HG02588 (cell line): Measurements from ENCODE around the gene AMD1.
"Not testable (repeated sequence)": the region's sequence is repeated elsewhere in the genome, so short reads cannot be mapped to it uniquely, and the experiment has no call there.

Source experiments
- ATAC-seq: cut with Tn5 transposase; IDR thresholded peaks from one replicate; pipeline ENCODE4 v1.9.1; 2021; ENCODE audit warnings: mild to moderate bottlenecking, moderate library complexity; ENCODE audit not compliant: unreplicated experiment

AMD1 gene

GRCh38 chr6:110876806-110877564 lies 2.4 kb downstream of the AMD1 start:
- ATAC-seq = no peak

- no peak for ATAC-seq
Measured at GRCh38 chr6:110877569-110877968, 3.0 kb downstream of the AMD1 start.

GRCh38 chr6:110878751-110879522 lies 4.4 kb downstream of the AMD1 start:
- no peak for ATAC-seq

DNA sequence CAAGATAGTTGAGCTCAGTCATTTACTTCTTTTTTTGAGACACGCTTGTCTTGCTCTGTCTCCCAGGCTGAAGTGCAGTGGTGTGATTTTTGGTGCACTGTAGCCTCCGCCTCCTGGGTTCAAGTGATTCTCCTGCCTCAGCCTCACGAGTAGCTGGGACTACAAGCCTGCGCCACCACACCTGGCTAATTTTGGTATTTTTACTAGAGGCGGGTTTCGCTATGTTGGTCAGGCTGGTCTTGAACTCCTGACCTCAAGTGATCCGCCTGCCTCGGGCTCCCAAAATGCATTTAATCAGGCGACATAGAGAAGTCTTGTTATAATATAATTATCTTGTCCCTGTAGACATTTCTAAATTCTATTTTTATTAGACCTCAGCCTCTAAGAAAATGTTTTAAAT lies 6.1 kb downstream of the AMD1 start:
- ATAC-seq = no peak

DNA sequence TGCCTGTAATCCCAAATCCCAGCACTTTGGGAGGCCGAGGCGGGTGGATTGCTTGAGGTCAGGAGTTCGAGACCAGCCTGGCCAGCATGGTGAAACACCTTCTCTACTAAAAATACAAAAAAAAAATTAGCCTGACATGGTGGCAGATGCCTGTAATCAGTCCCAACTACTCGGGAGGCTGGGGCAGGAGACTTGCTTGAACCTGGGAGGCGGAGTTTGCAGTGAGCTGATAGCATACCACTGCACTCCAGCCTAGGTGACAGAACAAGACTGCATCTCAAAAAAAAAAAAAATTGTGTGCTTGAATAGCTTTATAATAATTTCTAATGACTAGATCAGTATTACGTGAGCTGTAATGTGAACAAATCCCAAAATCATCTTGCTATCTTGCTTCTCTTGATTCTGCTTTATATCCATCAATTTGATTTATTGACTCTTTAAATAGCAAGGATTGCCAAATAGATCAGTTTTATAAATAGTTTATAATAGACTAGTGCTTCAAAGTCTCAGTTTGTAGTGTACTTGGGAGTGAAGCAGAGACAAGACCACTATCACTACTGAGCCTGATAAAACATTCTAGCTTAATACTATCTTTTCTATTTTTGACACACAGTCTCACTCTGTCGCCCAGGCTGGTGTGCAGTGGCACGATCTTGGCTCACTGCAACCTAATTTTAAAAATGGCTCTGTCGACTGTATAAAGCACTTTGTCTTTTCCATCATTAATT lies 7.1 kb downstream of the AMD1 start:
- no peak for ATAC-seq

- ATAC-seq = no peak
Measured at GRCh38 chr6:110882274-110882619, 7.7 kb downstream of the AMD1 start.

- ATAC-seq = no peak
Measured at GRCh38 chr6:110882824-110883554, 8.4 kb downstream of the AMD1 start.

- no peak for ATAC-seq
Measured at GRCh38 chr6:110884321-110884720, 9.7 kb downstream of the AMD1 start.

GRCh38 chr6:110885526-110885925 lies 10.9 kb downstream of the AMD1 start:
- no peak for ATAC-seq

DNA sequence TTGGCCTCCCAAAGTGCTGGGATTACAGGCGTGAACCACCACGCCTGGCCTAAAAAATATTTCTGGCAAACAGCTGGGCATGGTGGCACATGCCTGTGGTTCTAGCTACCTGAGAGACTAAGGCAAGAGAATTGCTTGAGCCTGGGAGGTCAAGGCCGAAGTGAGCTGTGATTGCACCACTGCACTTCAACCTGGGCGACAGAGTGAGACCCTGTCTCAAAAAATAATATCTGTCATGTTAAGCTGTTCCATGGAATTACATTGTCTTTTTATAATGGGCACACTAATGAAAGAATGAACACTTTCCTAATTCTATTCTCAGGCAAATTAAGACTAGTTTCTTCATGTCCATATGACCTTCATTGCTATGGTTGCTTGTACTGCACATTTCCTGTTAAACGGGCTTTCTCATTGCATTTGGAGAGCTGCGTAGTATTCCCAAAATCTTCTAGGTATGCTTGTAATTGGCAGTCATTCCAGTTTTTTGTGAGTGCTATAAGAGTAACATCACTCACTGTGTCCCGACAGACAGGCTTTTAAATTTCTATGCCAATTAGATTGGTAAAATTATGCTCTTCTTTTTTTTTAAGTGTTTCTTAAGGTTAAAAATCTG lies 12.1 kb downstream of the AMD1 start:
- no peak for ATAC-seq

GRCh38 chr6:110890288-110890687 lies 15.7 kb downstream of the AMD1 start:
- ATAC-seq = no peak

GRCh38 chr6:110895907-110896608 lies 21.5 kb downstream of the AMD1 start:
- ATAC-seq = no peak

DNA sequence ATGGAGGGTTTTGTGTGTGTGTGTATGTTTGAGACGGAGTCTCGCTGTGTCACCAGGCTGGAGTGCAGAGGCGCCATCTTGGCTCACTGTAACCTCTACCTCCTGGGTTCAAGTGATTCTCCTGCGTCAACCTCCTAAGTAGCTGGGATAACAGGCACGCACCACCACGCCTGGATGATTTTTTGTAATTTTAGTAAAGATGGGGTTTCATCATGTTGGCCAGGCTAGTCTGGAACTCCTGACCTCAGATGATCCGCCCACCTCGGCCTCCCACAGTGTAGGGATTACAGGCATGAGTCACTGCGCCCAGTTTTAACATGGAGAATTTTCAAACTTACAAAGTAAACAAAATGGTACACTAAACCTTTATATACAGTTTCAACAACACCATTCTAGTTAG lies 22.8 kb downstream of the AMD1 start:
- ATAC-seq = no peak

GRCh38 chr6:110898111-110898510 lies 23.5 kb downstream of the AMD1 start:
- ATAC-seq = no peak

GRCh38 chr6:110900028-110900598 lies 25.5 kb downstream of the AMD1 start:
- ATAC-seq = no peak

- ATAC-seq = not testable (repeated sequence)
Measured at GRCh38 chr6:110901601-110902000, 27.0 kb downstream of the AMD1 start.

DNA sequence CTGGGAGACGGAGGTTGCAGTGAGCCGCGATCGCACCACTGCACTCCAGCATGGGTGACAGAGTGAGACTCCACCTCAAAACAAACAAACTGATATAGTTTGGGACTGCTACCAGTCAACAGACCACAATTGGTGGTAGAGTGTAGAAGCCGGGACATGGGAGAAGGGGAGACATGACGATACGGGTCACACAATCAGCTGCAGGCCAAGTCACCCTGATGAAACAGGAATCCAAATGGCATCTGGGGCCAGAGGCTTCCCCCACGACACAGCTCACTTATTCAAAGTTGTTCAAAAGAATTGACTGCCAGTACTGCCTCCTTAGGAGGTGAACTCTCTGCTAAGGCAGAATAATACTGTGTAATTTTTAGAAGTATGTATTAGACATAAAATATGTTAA lies 27.5 kb downstream of the AMD1 start:
- no peak for ATAC-seq

- ATAC-seq = not testable (repeated sequence)
Measured at GRCh38 chr6:110906273-110906672, 31.7 kb downstream of the AMD1 start.

- ATAC-seq = no peak
Measured at GRCh38 chr6:110930781-110931180, 56.2 kb downstream of the AMD1 start.

DNA sequence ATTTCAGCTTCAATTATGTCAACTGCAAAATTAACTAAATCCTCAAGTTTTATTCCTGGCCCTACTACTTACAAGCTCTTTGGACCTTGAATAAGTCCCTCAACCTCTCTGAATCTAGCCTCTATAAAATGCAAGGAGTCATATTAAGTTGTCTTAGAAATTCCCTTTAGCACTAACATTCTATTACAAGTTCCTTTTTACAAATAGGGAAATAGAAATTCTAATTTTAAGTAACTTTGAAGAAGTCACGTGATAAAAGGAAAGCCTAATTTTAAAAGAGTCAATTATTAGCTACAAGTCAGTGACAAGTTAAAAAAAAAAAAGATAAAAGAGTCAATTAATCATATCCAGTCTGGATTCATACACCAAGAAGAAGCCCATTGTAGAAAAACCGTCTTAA lies 59.3 kb downstream of the AMD1 start:
- ATAC-seq = no peak
